SW480 (cell line): ENCODE results near the gene MAPKAP1.

Experiments used
- DNase-seq: peaks from one replicate; pipeline ENCODE4 v3.0.0-alpha.2; 2016; ENCODE audit warnings: low spot score

MAPKAP1 gene

GRCh38 chr9:125561509-125562148 lies 145.4 kb downstream of the MAPKAP1 start:
- DNase-seq, result no peak

- DNase-seq, result no peak
These were observed 147.1 kb downstream of the MAPKAP1 start for GRCh38 chr9:125559894-125560293.

- DNase-seq, result no peak
These were observed 147.8 kb downstream of the MAPKAP1 start for GRCh38 chr9:125559194-125559593.

- peak; percentile 63 for DNase-seq
These were observed 148.4 kb downstream of the MAPKAP1 start for GRCh38 chr9:125558453-125559092.

- no peak for DNase-seq
These were observed 150.8 kb downstream of the MAPKAP1 start for GRCh38 chr9:125556046-125556721.

- DNase-seq, result no peak
These were observed 152.3 kb downstream of the MAPKAP1 start for GRCh38 chr9:125554726-125555125.

- DNase-seq, result no peak
These were observed 155.2 kb downstream of the MAPKAP1 start for GRCh38 chr9:125551781-125552180.

GRCh38 chr9:125549891-125550885 lies 156.8 kb downstream of the MAPKAP1 start:
- DNase-seq, result no peak

GRCh38 chr9:125549465-125549871 lies 157.5 kb downstream of the MAPKAP1 start:
- DNase-seq, result no peak

- no peak for DNase-seq
These were observed 158.0 kb downstream of the MAPKAP1 start for GRCh38 chr9:125549039-125549438.

GRCh38 chr9:125548141-125548540 lies 158.9 kb downstream of the MAPKAP1 start:
- DNase-seq, result no peak

GRCh38 chr9:125547368-125547767 lies 159.6 kb downstream of the MAPKAP1 start:
- no peak for DNase-seq

- no peak for DNase-seq
These were observed 161.2 kb downstream of the MAPKAP1 start for GRCh38 chr9:125545845-125546244.

- DNase-seq, result no peak
These were observed 161.9 kb downstream of the MAPKAP1 start for GRCh38 chr9:125544988-125545651.

- DNase-seq, result no peak
These were observed 162.5 kb downstream of the MAPKAP1 start for GRCh38 chr9:125544484-125544883.

GRCh38 chr9:125541840-125542243 lies 165.2 kb downstream of the MAPKAP1 start:
- DNase-seq, result no peak

- DNase-seq, result no peak
These were observed 166.5 kb downstream of the MAPKAP1 start for GRCh38 chr9:125540497-125540896.

- DNase-seq, result peak; percentile 15
These were observed 168.9 kb downstream of the MAPKAP1 start for GRCh38 chr9:125538092-125538473.

- DNase-seq, result no peak
These were observed 169.4 kb downstream of the MAPKAP1 start for GRCh38 chr9:125537442-125538091.

GRCh38 chr9:125536776-125537175 lies 170.2 kb downstream of the MAPKAP1 start:
- no peak for DNase-seq

GRCh38 chr9:125536167-125536772 lies 170.7 kb downstream of the MAPKAP1 start:
- DNase-seq, result no peak
